MCF 10A (cell line): Measurements from ENCODE around the gene NEK6. TPM values are rescaled to one million over a fixed set of nuclear protein-coding genes. Genes with fewer than 3 reads are reported as not detected.

Experiments used
- BruUV-seq: library from RNA; stranded (reverse); fragments of 400-500 nt; replicated peaks from 2 replicates; lab custom pipeline; 2021; lab: Mats Ljungman, UMichigan
- CTCF ChIA-PET: fragments of 300-600 bp; sonication (Branson Sonifier 250); formaldehyde crosslinking; extraction: SDS; loops from one replicate; lab custom pipeline; 2021; ENCODE audit warnings: antibody characterized with exemption, inconsistent platforms; lab: Yijun Ruan, JAX
- POLR2A ChIA-PET: fragments of 300-600, 350-650 bp; sonication (Branson Sonifier 250); formaldehyde crosslinking; extraction: SDS; loops from one replicate; lab custom pipeline; 2020; ENCODE audit warnings: antibody characterized with exemption, inconsistent platforms; lab: Yijun Ruan, JAX
- DNase-seq: peaks from one replicate; pipeline ENCODE4 v3.0.0-alpha.2; 2018; ENCODE audit not compliant: unreplicated experiment
- H3K27ac Mint-ChIP-seq: one replicate; pipeline ENCODE4 v1.8.0; 2022; ENCODE audit warnings: mild to moderate bottlenecking, low read depth, mixed read lengths; ENCODE audit not compliant: unreplicated experiment
- H3K27me3 Mint-ChIP-seq: one replicate; pipeline ENCODE4 v1.8.0; 2022; ENCODE audit warnings: mixed read lengths; ENCODE audit not compliant: insufficient read depth, unreplicated experiment
- H3K36me3 Mint-ChIP-seq: one replicate; pipeline ENCODE4 v1.8.0; 2022; ENCODE audit warnings: mild to moderate bottlenecking, moderate library complexity, mixed read lengths; ENCODE audit not compliant: insufficient read depth, unreplicated experiment
- H3K4me1 Mint-ChIP-seq: one replicate; pipeline ENCODE4 v1.8.0; 2022; ENCODE audit warnings: mixed read lengths; ENCODE audit not compliant: insufficient read depth, unreplicated experiment
- H3K4me3 Mint-ChIP-seq: one replicate; pipeline ENCODE4 v1.8.0; 2022; ENCODE audit warnings: mild to moderate bottlenecking, moderate library complexity, mixed read lengths; ENCODE audit not compliant: unreplicated experiment
- H3K9me3 Mint-ChIP-seq: one replicate; pipeline ENCODE4 v1.8.0; 2022; ENCODE audit warnings: mixed read lengths; ENCODE audit not compliant: unreplicated experiment
- intact Hi-C: fragments of 100-400 bp; cut with micrococcal nuclease; formaldehyde crosslinking; loops from 2 replicates; pipeline ENCODE4 v1.14.1; 2022
- total RNA-seq: library from RNA; stranded (reverse); gene quantifications from 2 replicates; pipeline ENCODE4 v1.2.3, GENCODE V29; 2022
- TF ChIP-seq, protein P1 (sequence below): fragments of 200-600 bp; IDR thresholded peaks from one replicate; pipeline ENCODE4 v1.8.0; 2022; ENCODE audit warnings: antibody characterized with exemption, mild to moderate bottlenecking; ENCODE audit not compliant: unreplicated experiment

The NEK6 gene
- total RNA-seq, 1 experiment from 2014 or later, result 27.5 TPM

GRCh38 chr9:124274226-124274625 lies 16.5 kb downstream of the NEK6 start:
- no peak for DNase-seq
- no TSS peak for BruUV-seq
- Mint-ChIP-seq H3K27me3 (no peaks in the 10 kb centered on the region), H3K4me3 (no peak overlapping the region), H3K36me3 (peaks cover 4% of the 10 kb centered on the region), H3K9me3 (no peaks in the 10 kb centered on the region), H3K4me1 (no peaks in the 10 kb centered on the region), H3K27ac (no peak overlapping the region)
- intact Hi-C loops, result no loop called here
- TF ChIP-seq, protein P1, sequence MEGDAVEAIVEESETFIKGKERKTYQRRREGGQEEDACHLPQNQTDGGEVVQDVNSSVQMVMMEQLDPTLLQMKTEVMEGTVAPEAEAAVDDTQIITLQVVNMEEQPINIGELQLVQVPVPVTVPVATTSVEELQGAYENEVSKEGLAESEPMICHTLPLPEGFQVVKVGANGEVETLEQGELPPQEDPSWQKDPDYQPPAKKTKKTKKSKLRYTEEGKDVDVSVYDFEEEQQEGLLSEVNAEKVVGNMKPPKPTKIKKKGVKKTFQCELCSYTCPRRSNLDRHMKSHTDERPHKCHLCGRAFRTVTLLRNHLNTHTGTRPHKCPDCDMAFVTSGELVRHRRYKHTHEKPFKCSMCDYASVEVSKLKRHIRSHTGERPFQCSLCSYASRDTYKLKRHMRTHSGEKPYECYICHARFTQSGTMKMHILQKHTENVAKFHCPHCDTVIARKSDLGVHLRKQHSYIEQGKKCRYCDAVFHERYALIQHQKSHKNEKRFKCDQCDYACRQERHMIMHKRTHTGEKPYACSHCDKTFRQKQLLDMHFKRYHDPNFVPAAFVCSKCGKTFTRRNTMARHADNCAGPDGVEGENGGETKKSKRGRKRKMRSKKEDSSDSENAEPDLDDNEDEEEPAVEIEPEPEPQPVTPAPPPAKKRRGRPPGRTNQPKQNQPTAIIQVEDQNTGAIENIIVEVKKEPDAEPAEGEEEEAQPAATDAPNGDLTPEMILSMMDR, result no peak
- CTCF ChIA-PET, result no interaction called here
- POLR2A ChIA-PET, result no interaction called here

- TF ChIP-seq, protein P1, result no peak
- Mint-ChIP-seq H3K4me3 (no peak overlapping the region), H3K27ac (no peak overlapping the region), H3K4me1 (peaks cover 5% of the 10 kb centered on the region), H3K9me3 (no peaks in the 10 kb centered on the region), H3K36me3 (peaks cover 4% of the 10 kb centered on the region), H3K27me3 (no peaks in the 10 kb centered on the region)
- POLR2A ChIA-PET, result no interaction called here
- CTCF ChIA-PET, result no interaction called here
- DNase-seq, result no peak
- intact Hi-C loops, result no loop called here
- no TSS peak for BruUV-seq
Observed at GRCh38 chr9:124274738-124275137, 17.0 kb downstream of the NEK6 start.

GRCh38 chr9:124277420-124277819 lies 19.7 kb downstream of the NEK6 start:
- BruUV-seq, result no TSS peak
- Mint-ChIP-seq H3K36me3 (peaks cover 10% of the 10 kb centered on the region), H3K27ac (no peak overlapping the region), H3K4me1 (peaks cover 7% of the 10 kb centered on the region), H3K9me3 (no peaks in the 10 kb centered on the region), H3K4me3 (no peak overlapping the region), H3K27me3 (no peaks in the 10 kb centered on the region)
- ChIA-PET CTCF (no interaction called here), POLR2A (no interaction called here)
- DNase-seq, result no peak
- TF ChIP-seq, protein P1, result no peak
- intact Hi-C loops, result no loop called here

DNA sequence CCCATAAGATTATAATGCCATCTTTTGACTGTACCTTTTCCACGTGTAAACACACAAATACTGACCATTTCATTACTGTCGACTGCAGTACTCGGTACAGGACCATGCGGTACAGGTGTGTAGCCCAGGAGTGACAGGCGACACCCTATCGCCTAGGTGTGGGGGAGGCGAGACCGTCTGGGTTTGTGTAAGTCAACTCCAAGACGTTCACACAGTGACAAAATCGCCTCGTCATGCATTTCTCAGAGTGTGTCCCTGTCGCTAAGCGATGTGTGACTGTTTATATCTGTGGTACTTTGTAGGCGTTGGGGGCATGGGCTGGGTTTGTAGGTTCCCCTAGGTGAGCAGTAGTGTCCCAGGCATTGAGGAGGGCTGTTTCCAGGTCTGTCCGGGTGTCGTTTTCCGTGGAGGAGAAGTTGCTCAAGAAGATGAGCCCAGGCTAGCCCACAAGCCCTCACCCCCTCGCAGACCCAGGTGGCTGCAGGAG lies 20.3 kb downstream of the NEK6 start:
- Mint-ChIP-seq H3K9me3 (no peaks in the 10 kb centered on the region), H3K36me3 (peaks cover 7% of the 10 kb centered on the region), H3K4me3 (no peak overlapping the region), H3K27me3 (no peaks in the 10 kb centered on the region), H3K27ac (no peak overlapping the region), H3K4me1 (peaks cover 7% of the 10 kb centered on the region)
- TF ChIP-seq, protein P1, result no peak
- ChIA-PET CTCF (no interaction called here), POLR2A (no interaction called here)
- intact Hi-C loops, result no loop called here
- DNase-seq, result no peak
- no TSS peak for BruUV-seq
